HCT116 (cell line): ENCODE data around the gene LRIT3. TPM values are rescaled to one million over a fixed set of nuclear protein-coding genes. Genes with fewer than 3 reads are reported as not detected.

Source experiments
- ATAC-seq: fragments of 200-7000 bp; cut with Tn5 transposase; 2 replicates; pipeline ENCODE4 v1.9.1; 2020; ENCODE audit warnings: mild to moderate bottlenecking, moderate library complexity
- BruUV-seq: library from RNA; stranded (reverse); fragments of 400-500 nt; replicated peaks from 2 replicates; lab custom pipeline; 2021; lab: Mats Ljungman, UMichigan
- CTCF ChIA-PET: fragments of 300-600 bp; sonication (Branson Sonifier 250); formaldehyde crosslinking; loops from one replicate; lab custom pipeline; 2021; ENCODE audit warnings: antibody characterized with exemption; lab: Charles Lee
- POLR2A ChIA-PET: fragments of 300-600, 350-600 bp; sonication (Branson Sonifier 250); formaldehyde crosslinking; loops from one replicate; lab custom pipeline; 2021; ENCODE audit warnings: antibody characterized with exemption; lab: Charles Lee
- RAD21 ChIA-PET, 2 experiments: fragments of 300-600 bp; sonication (Branson Sonifier 250); formaldehyde crosslinking; loops; one replicate each; lab custom pipeline; 2023; ENCODE audit warnings: low total read pairs in 2 of 2; ENCODE audit not compliant: uncharacterized antibody in 2 of 2, unreplicated experiment in 2 of 2, low non-redundant PET in 1 of 2; lab: Charles Lee
- DNase-seq: peaks from one replicate; pipeline ENCODE4 v3.0.0-alpha.2; 2010; ENCODE audit warnings: low read depth, low spot score
- H2AFZ ChIP-seq: fragments of 200-600 bp; shearing (Covaris generic), sonication (generic); 2 replicates; pipeline ENCODE4 v1.6.1; 2017; ENCODE audit warnings: low read depth, mixed run types, mixed read lengths, antibody characterized with exemption, low read length; ENCODE audit not compliant: poor library complexity, severe bottlenecking
- H3K27ac ChIP-seq: 2 replicates; pipeline ENCODE4 v1.5.1; 2012; ENCODE audit warnings: low read depth, low read length
- H3K27me3 ChIP-seq: fragments of 200-600 bp; sonication (generic); 2 replicates; pipeline ENCODE4 v1.6.1; 2016; ENCODE audit warnings: mixed run types, low read length, mixed read lengths; ENCODE audit not compliant: insufficient read depth
- H3K36me3 ChIP-seq, 2 experiments: fragments of 200-500 bp in 1 of 2; fragments of 200-600 bp in 1 of 2; sonication (Bioruptor generic) in 1 of 2; sonication (generic) in 1 of 2; 2 replicates each; pipeline versions ENCODE4 v1.5.1 to v1.6.1; 2014 to 2016; ENCODE audit warnings: low read length in 2 of 2, inconsistent platforms in 1 of 2, mixed read lengths in 1 of 2, mixed run types in 1 of 2; ENCODE audit not compliant: insufficient read depth in 2 of 2, control insufficient read depth in 1 of 2
- H3K4me1 ChIP-seq, 2 experiments: fragments of 200-600 bp in 1 of 2; sonication (generic) in 1 of 2; 2 replicates each; pipeline versions ENCODE4 v1.5.1 to v1.6.1; 2012 to 2017; ENCODE audit warnings: low read length in 2 of 2, inconsistent platforms in 1 of 2, mild to moderate bottlenecking in 1 of 2, mixed read lengths in 1 of 2, mixed run types in 1 of 2, moderate library complexity in 1 of 2; ENCODE audit not compliant: insufficient read depth in 2 of 2, control insufficient read depth in 1 of 2
- H3K4me2 ChIP-seq: fragments of 200-600 bp; sonication (generic); 2 replicates; pipeline ENCODE4 v1.6.1; 2017; ENCODE audit warnings: mixed run types, low read length, mixed read lengths
- H3K4me3 ChIP-seq, 2 experiments: fragments of 200-600 bp in 1 of 2; sonication (generic) in 1 of 2; replicated peaks in 1 of 2; 2 replicates each; pipeline ENCODE4 v1.5.1; 2011 to 2016; ENCODE audit warnings: low read length in 2 of 2, control low read depth in 1 of 2, low read depth in 1 of 2, mild to moderate bottlenecking in 1 of 2, mixed read lengths in 1 of 2, mixed run types in 1 of 2
- H3K79me2 ChIP-seq: fragments of 200-600 bp; sonication (generic); 2 replicates; pipeline ENCODE4 v1.6.1; 2017; ENCODE audit warnings: mild to moderate bottlenecking, mixed run types, low read length, moderate library complexity, mixed read lengths; ENCODE audit not compliant: insufficient read depth
- H3K9ac ChIP-seq: fragments of 200-600 bp; sonication (generic); 2 replicates; pipeline ENCODE4 v1.6.1; 2016; ENCODE audit warnings: low read length, mixed read lengths
- H3K9me2 ChIP-seq: fragments of 200-600 bp; sonication (generic), shearing (Covaris generic); 2 replicates; pipeline ENCODE4 v1.6.1; 2017; ENCODE audit warnings: mixed run types, mild to moderate bottlenecking, moderate library complexity; ENCODE audit not compliant: insufficient read depth
- H3K9me3 ChIP-seq, 2 experiments: fragments of 200-500 bp in 1 of 2; fragments of 200-600 bp in 1 of 2; sonication (Bioruptor generic) in 1 of 2; sonication (generic) in 1 of 2; 2 replicates each; pipeline ENCODE4 v1.6.1; 2014 to 2017; ENCODE audit warnings: low read length in 2 of 2, mixed read lengths in 2 of 2, inconsistent platforms in 1 of 2, low read depth in 1 of 2, mild to moderate bottlenecking in 1 of 2, mixed run types in 1 of 2, moderate library complexity in 1 of 2; ENCODE audit not compliant: control insufficient read depth in 1 of 2, insufficient read depth in 1 of 2
- H4K20me1 ChIP-seq: fragments of 200-600 bp; sonication (generic), shearing (Covaris generic); 2 replicates; pipeline ENCODE4 v1.6.1; 2017; ENCODE audit warnings: mixed run types, mild to moderate bottlenecking, moderate library complexity; ENCODE audit not compliant: insufficient read depth
- CBX3 ChIP-seq: IDR thresholded peaks from 2 replicates; pipeline ENCODE4 v1.6.1; 2012; ENCODE audit warnings: low read depth
- CEBPB ChIP-seq: IDR thresholded peaks from 2 replicates; pipeline ENCODE4 v1.6.1; 2012; ENCODE audit warnings: low read depth
- CTCF ChIP-seq, 3 experiments: fragments of 200-600 bp in 1 of 3; sonication (generic) in 1 of 3; IDR thresholded peaks in 2 of 3; conservative IDR thresholded peaks in 1 of 3; 2 replicates each; pipeline ENCODE4 v1.5.1; 2012 to 2017; ENCODE audit warnings: low read depth in 2 of 3, low read length in 2 of 3, antibody characterized with exemption in 1 of 3, borderline replicate concordance in 1 of 3, control low read depth in 1 of 3, mild to moderate bottlenecking in 1 of 3, mixed read lengths in 1 of 3, mixed run types in 1 of 3, moderate library complexity in 1 of 3; ENCODE audit not compliant: insufficient read depth in 1 of 3
- EGR1 ChIP-seq: IDR thresholded peaks from 2 replicates; pipeline ENCODE4 v1.6.1; 2012; ENCODE audit warnings: low read depth
- EZH2 ChIP-seq: fragments of 200-600 bp; sonication (generic); IDR thresholded peaks from 2 replicates; pipeline ENCODE4 v1.6.1; 2017; ENCODE audit warnings: antibody characterized with exemption, mixed run types
- EZH2phosphoT487 ChIP-seq: fragments of 200-600 bp; IDR thresholded peaks from 2 replicates; pipeline ENCODE4 v1.6.1; 2018; ENCODE audit warnings: antibody characterized with exemption, borderline replicate concordance
- FOSL1 ChIP-seq: IDR thresholded peaks from 2 replicates; pipeline ENCODE4 v1.6.1; 2012; ENCODE audit warnings: low read depth
- JUND ChIP-seq: IDR thresholded peaks from 2 replicates; pipeline ENCODE4 v1.6.1; 2012
- POLR2A ChIP-seq: IDR thresholded peaks from 2 replicates; pipeline ENCODE4 v1.7.0; 2011; ENCODE audit warnings: borderline replicate concordance; ENCODE audit not compliant: insufficient read depth, insufficient read length; ENCODE audit errors: extremely low read depth
- POLR2AphosphoS5 ChIP-seq: IDR thresholded peaks from 2 replicates; pipeline ENCODE4 v1.6.1; 2011; ENCODE audit warnings: mild to moderate bottlenecking, low read depth, low read length, moderate library complexity
- RAD21 ChIP-seq: IDR thresholded peaks from 2 replicates; pipeline ENCODE4 v1.6.1; 2012; ENCODE audit warnings: low read depth, mild to moderate bottlenecking
- SIN3A ChIP-seq: IDR thresholded peaks from 2 replicates; pipeline ENCODE4 v1.6.1; 2012; ENCODE audit warnings: low read depth
- SP1 ChIP-seq: IDR thresholded peaks from 2 replicates; pipeline ENCODE4 v1.6.1; 2012; ENCODE audit warnings: low read depth
- SRF ChIP-seq: IDR thresholded peaks from 2 replicates; pipeline ENCODE4 v1.6.1; 2012; ENCODE audit warnings: low read depth
- YY1 ChIP-seq: IDR thresholded peaks from 2 replicates; pipeline ENCODE4 v1.6.1; 2011; ENCODE audit warnings: low read length, low read depth, moderate library complexity, mild to moderate bottlenecking; ENCODE audit not compliant: insufficient replicate concordance; ENCODE audit errors: extremely low read depth
- ZNF274 ChIP-seq: fragments of 200-500 bp; sonication (Bioruptor generic); IDR thresholded peaks from 2 replicates; pipeline ENCODE4 v1.6.1; 2014; ENCODE audit warnings: mild to moderate bottlenecking, low read depth, low read length, inconsistent platforms
- intact Hi-C: fragments of 100-400 bp; cut with micrococcal nuclease; formaldehyde crosslinking; loops from 2 replicates; pipeline ENCODE4 v1.10.0; 2022
- total RNA-seq: library from RNA; stranded (reverse); gene quantifications from one replicate; pipeline ENCODE4 v1.2.1, GENCODE V29; 2021; ENCODE audit not compliant: unreplicated experiment
- TF ChIP-seq, protein P1 (sequence below): IDR thresholded peaks from 2 replicates; pipeline ENCODE4 v1.6.1; 2012; ENCODE audit warnings: low read depth
- TF ChIP-seq, protein P2 (sequence below): IDR thresholded peaks from 2 replicates; pipeline ENCODE4 v1.6.1; 2012

The LRIT3 gene
- total RNA-seq, 1 experiment from 2014 or later, result 0.47 TPM

- Histone ChIP-seq H3K79me2 (no peaks in the 10 kb centered on the region), H3K9me2 (no peaks in the 10 kb centered on the region), H3K27ac (no peak overlapping the region)
- TF ChIP-seq SRF, result no peak
- no peak for TF ChIP-seq CEBPB
- TF ChIP-seq YY1, result no peak
- TF ChIP-seq POLR2A, result no peak
- TF ChIP-seq POLR2AphosphoS5, result no peak
- no peak for TF ChIP-seq EZH2phosphoT487
- TF ChIP-seq CTCF (IDR thresholded peaks at IDR 0.05 in 2 of 3, conservative IDR thresholded peaks at IDR 0.05 in 1 of 3; ENCODE audit: borderline replicate concordance in 1 of 3, insufficient read depth in 1 of 3, low read depth in 2 of 3, low read length in 2 of 3), result no peak
- TF ChIP-seq ZNF274, result no peak
- TF ChIP-seq FOSL1, result no peak
- TF ChIP-seq RAD21, result no peak
- TF ChIP-seq CBX3, result no peak
- TF ChIP-seq SP1, result no peak
- no peak for TF ChIP-seq EGR1
- TF ChIP-seq, protein P1, sequence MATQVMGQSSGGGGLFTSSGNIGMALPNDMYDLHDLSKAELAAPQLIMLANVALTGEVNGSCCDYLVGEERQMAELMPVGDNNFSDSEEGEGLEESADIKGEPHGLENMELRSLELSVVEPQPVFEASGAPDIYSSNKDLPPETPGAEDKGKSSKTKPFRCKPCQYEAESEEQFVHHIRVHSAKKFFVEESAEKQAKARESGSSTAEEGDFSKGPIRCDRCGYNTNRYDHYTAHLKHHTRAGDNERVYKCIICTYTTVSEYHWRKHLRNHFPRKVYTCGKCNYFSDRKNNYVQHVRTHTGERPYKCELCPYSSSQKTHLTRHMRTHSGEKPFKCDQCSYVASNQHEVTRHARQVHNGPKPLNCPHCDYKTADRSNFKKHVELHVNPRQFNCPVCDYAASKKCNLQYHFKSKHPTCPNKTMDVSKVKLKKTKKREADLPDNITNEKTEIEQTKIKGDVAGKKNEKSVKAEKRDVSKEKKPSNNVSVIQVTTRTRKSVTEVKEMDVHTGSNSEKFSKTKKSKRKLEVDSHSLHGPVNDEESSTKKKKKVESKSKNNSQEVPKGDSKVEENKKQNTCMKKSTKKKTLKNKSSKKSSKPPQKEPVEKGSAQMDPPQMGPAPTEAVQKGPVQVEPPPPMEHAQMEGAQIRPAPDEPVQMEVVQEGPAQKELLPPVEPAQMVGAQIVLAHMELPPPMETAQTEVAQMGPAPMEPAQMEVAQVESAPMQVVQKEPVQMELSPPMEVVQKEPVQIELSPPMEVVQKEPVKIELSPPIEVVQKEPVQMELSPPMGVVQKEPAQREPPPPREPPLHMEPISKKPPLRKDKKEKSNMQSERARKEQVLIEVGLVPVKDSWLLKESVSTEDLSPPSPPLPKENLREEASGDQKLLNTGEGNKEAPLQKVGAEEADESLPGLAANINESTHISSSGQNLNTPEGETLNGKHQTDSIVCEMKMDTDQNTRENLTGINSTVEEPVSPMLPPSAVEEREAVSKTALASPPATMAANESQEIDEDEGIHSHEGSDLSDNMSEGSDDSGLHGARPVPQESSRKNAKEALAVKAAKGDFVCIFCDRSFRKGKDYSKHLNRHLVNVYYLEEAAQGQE, result no peak
- TF ChIP-seq EZH2, result no peak
- TF ChIP-seq SIN3A, result no peak
- no peak for TF ChIP-seq JUND
- TF ChIP-seq, protein P2, sequence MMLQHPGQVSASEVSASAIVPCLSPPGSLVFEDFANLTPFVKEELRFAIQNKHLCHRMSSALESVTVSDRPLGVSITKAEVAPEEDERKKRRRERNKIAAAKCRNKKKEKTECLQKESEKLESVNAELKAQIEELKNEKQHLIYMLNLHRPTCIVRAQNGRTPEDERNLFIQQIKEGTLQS, result no peak
- TF ChIP-seq, all 23 proteins: peak for 0
- H3K9ac ChIP-seq, result no peak overlapping the region
- ChIA-PET RAD21 (no interaction called here), POLR2A (no interaction called here), CTCF (no interaction called here)
- H3K4me1 ChIP-seq, result no peaks in the 10 kb centered on the region
- no peak overlapping the region for H3K4me2 ChIP-seq
- no peaks in the 10 kb centered on the region for H3K9me3 ChIP-seq
- H3K4me3 ChIP-seq, result no peak overlapping the region
- no peak overlapping the region for H2AFZ ChIP-seq
- no TSS peak for BruUV-seq
- ATAC-seq (no peak), DNase-seq (peak; percentile 3)
- no peaks in the 10 kb centered on the region for H3K27me3 ChIP-seq
- no peaks in the 10 kb centered on the region for H3K36me3 ChIP-seq
- intact Hi-C loops, result no loop called here
- H4K20me1 ChIP-seq, result no peaks in the 10 kb centered on the region
Observed at GRCh38 chr4:109873791-109874514, 26.0 kb downstream of the LRIT3 start.
